Neural progenitor cell (in vitro differentiated cells): Measurements from ENCODE around the gene PPP2R2C.

Experiments
- CTCF ChIP-seq: fragments of 200-600 bp; sonication (generic); IDR thresholded peaks from 2 replicates; pipeline ENCODE4 v1.5.1; 2017; ENCODE audit warnings: antibody characterized with exemption, mild to moderate bottlenecking
- EZH2 ChIP-seq: fragments of 200-600 bp; sonication (generic); IDR thresholded peaks from 2 replicates; pipeline ENCODE4 v1.6.1; 2017; ENCODE audit warnings: antibody characterized with exemption, mild to moderate bottlenecking, moderate library complexity
- EZH2phosphoT487 ChIP-seq: fragments of 200-600 bp; sonication (generic); IDR thresholded peaks from 2 replicates; pipeline ENCODE4 v1.6.1; 2017; ENCODE audit warnings: antibody characterized with exemption

GRCh38 chr4:6338951-6339817, 133.2 kb downstream of the PPP2R2C start:
- TF ChIP-seq CTCF (no peak), EZH2phosphoT487 (no peak), EZH2 (no peak)
